Activated T-helper 9 cell treated with anti-CD3 and anti-CD28 coated beads, Interleukin-2, amount 50 U/mL, for 16 hours (primary cell): ENCODE measurements around the gene TRIM66.

ENCODE experiments used
- DNase-seq: peaks from one replicate; pipeline ENCODE4 v3.0.0-alpha.2; 2020; ENCODE audit warnings: low read depth

TRIM66 gene

GRCh38 chr11:8682303-8683114 is at the start of gene TRIM66, which contains the start of gene RPL27A:
TRIM66 (minus strand) TSS chr11:8682665; CDS start chr11:8672274, 10,391 bp downstream.
RPL27A (plus strand) TSS chr11:8682792; CDS start chr11:8682814, 22 bp downstream.
- peak; percentile 98 for DNase-seq

GRCh38 chr11:8731647-8732323 is 49.3 kb upstream of the TRIM66 start:
- DNase-seq = no peak

GRCh38 chr11:8730697-8731020 is 48.2 kb upstream of the TRIM66 start:
- no peak for DNase-seq

- DNase-seq = no peak
Observed at GRCh38 chr11:8729837-8730696, 47.6 kb upstream of the TRIM66 start.

GRCh38 chr11:8729067-8729466 is 46.6 kb upstream of the TRIM66 start:
- no peak for DNase-seq

GRCh38 chr11:8728563-8728962 is 46.1 kb upstream of the TRIM66 start:
- DNase-seq = no peak

GRCh38 chr11:8726395-8726794 is 43.9 kb upstream of the TRIM66 start:
- no peak for DNase-seq

- no peak for DNase-seq
Observed at GRCh38 chr11:8724682-8725081, 42.2 kb upstream of the TRIM66 start.

GRCh38 chr11:8723711-8724110 is 41.2 kb upstream of the TRIM66 start:
- no peak for DNase-seq

GRCh38 chr11:8722809-8723208 is 40.3 kb upstream of the TRIM66 start:
- DNase-seq = no peak

GRCh38 chr11:8721609-8722500 is 39.4 kb upstream of the TRIM66 start:
- DNase-seq = no peak

GRCh38 chr11:8720868-8721608 is 38.6 kb upstream of the TRIM66 start:
- no peak for DNase-seq

- DNase-seq = no peak
Observed at GRCh38 chr11:8720352-8720751, 37.9 kb upstream of the TRIM66 start.

- DNase-seq = no peak
Observed at GRCh38 chr11:8719721-8720120, 37.3 kb upstream of the TRIM66 start.

GRCh38 chr11:8719211-8719649 is 36.8 kb upstream of the TRIM66 start:
- no peak for DNase-seq

GRCh38 chr11:8717876-8718753 is 35.6 kb upstream of the TRIM66 start:
- DNase-seq = no peak

GRCh38 chr11:8717544-8717875 is 35.0 kb upstream of the TRIM66 start:
- DNase-seq = no peak

GRCh38 chr11:8715501-8715900 is 33.0 kb upstream of the TRIM66 start:
- DNase-seq = no peak

GRCh38 chr11:8714622-8715225 is 32.3 kb upstream of the TRIM66 start:
- DNase-seq = no peak
